Stimulated activated CD4-positive, alpha-beta T cell treated with anti-CD3 and anti-CD28 coated beads, Interleukin-1b, Interleukin-23, amount 100 ng/mL, for 24 hours (primary cell): ENCODE results near the gene ZNF630.
A peak's percentile ranks its signal among the peaks of the same experiment; 100 is the strongest.
"Not testable (repeated sequence)": the region's sequence is repeated elsewhere in the genome, so short reads cannot be mapped to it uniquely, and the experiment has no call there.

ENCODE experiments used
- DNase-seq, 4 experiments: peaks; one replicate each; pipeline ENCODE4 v3.0.0-alpha.2; 2020; ENCODE audit warnings: low read depth in 4 of 4, low spot score in 1 of 4

Gene ZNF630

DNA sequence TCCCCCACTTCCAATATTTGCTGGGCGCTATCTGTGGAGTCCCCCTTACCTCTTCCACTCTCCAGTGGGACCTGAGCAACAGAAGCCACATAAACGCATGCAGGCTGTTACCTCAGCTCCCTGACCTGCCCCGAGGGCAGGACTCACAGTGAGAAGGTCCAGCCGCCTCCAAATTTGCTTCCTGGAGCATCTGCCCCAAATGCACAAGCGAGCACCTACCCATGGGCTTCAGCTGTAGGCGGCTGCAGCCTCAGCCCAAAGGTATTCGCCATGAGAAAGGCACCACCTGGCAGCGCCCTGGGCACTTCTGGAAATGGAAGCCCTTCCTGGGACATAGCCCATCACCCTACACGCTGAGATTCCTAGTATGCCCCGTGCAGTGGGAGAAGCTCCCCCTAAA is 41.2 kb downstream of the ZNF630 start:
- DNase-seq = no peak

DNA sequence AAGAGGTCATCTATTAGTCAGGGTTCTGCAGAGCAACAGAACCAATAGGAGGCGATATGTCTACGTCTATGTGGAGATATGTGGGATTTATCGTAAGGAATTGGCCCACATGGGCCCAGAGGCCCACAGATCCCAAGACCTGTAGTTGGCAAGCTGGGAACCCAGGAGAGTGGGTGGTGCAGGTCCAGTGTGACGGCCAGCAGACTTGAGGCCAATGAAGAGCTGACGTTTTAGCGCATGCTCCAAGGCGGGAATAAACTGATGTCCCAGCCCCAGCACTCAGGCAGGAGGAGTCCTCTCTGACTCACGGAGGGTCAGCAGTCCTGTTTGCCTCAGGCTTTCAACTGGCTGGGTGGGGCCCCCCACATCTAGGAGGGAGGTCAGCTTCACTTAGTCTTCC is 43.3 kb downstream of the ZNF630 start:
- no peak for DNase-seq

DNA sequence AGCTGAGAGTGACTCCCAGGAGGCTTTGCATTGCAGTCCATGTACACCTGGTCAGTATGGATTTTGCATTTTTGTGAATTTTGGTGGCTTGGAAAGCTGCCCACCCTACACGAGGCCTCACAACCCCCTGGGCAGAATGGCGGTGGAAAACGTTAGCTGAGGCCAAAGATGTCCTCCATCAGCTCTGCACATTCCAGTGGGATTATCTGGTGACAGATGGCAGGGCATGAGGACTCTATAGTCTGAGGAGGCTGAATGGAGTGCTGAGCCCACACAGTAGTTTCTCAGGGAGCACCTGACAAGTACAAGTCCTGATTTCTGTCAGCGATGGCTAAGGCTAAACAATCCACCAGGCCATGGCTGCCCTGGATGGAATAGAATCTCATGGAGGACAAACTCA is 43.9 kb downstream of the ZNF630 start:
- DNase-seq = not testable (repeated sequence)

GRCh38 chrX:48025561-48025960 is 45.9 kb downstream of the ZNF630 start:
- no peak for DNase-seq

GRCh38 chrX:48022738-48023137 is 48.7 kb downstream of the ZNF630 start:
- DNase-seq = no peak

- no peak for DNase-seq
Observed at GRCh38 chrX:48022100-48022499, 49.3 kb downstream of the ZNF630 start.

DNA sequence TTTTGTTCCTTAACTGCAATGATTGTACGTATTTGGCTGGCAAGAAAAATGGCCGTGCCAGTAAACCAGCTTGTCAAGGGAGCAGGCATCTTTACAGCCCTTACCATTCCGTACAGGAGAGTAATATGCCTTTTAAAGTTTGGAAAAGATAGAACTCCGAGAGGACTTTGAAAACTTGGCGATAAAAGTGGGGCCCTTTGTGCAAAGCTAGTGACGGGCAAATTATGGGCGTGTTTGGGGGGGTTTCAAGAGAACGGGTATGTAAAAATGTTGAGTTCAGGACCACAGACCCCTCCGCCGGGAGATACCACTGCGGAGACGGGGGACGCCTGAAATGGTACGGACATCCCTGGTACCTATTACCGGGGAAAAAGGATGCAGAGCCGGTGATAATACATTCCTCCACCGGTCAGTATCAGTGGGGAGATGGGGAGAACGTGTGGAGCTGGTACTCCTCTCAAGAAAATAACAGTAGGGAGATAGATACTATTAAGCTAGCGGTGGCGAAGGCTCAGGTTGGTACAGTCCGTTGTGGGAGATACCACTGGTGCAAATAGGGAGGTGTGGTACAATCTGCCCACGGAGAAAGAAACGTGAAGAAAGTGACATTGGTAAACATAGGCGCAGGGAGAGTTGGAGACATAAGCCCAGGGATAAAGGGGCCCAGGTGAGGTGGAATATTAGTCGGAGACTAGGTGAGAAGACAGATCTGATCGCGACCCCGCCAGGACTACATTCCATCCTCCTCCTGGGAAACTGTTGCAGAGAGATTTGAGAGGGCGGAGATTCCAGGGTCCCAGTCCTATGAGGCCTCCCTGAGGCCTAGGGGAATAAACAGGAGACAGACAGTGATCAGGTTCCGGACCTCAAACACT is 50.2 kb downstream of the ZNF630 start:
- peak in 3 of 4 experiments; percentile 55 to 67 (median 58) for DNase-seq

GRCh38 chrX:48020472-48020871 is 51.0 kb downstream of the ZNF630 start:
- DNase-seq = not testable (repeated sequence)

GRCh38 chrX:48019892-48020291 is 51.5 kb downstream of the ZNF630 start:
- not testable (repeated sequence) for DNase-seq

- DNase-seq = not testable (repeated sequence)
Observed at GRCh38 chrX:48016583-48017310, 54.7 kb downstream of the ZNF630 start.

DNA sequence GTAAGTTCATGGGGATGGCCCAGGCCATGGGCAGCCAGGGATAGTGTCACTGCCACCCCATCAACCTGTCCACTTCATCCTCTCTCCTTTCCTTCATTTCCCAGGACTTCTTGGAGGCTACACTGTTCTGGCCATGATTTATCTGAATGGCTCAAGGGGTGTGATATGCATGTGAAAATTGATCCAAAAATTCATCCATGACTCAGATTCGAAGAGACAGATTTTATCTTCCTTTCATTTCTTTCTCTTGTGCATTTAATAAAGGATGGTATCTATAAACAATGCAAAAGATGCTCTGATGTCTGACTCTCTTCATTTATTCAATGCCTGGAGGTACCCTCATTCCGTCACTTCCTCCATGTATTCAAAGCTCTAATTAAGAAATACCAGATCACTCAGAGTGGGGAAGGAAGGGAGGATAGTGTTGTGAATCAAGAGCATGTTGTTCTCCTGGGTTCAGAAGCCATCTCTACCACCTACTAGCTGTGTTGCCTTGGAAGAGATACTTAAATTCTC is 61.9 kb downstream of the ZNF630 start:
- not testable (repeated sequence) for DNase-seq
